OCI-LY7 (cell line): Measurements from ENCODE around the gene CCDC194. TPM values are rescaled to one million over a fixed set of nuclear protein-coding genes. Genes with fewer than 3 reads are reported as not detected.
A peak's percentile ranks its signal among the peaks of the same experiment; 100 is the strongest.

Source experiments
- BruUV-seq: library from RNA; stranded (reverse); fragments of 400-500 nt; replicated peaks from 2 replicates; lab custom pipeline; 2021; lab: Mats Ljungman, UMichigan
- CTCF ChIA-PET: fragments of 300-600 bp; sonication (Branson Sonifier 250); formaldehyde crosslinking; loops from one replicate; lab custom pipeline; 2022; ENCODE audit warnings: antibody characterized with exemption; ENCODE audit not compliant: unreplicated experiment; lab: Charles Lee
- POLR2A ChIA-PET: fragments of 300-600 bp; sonication (Branson Sonifier 250); formaldehyde crosslinking; loops from one replicate; lab custom pipeline; 2022; ENCODE audit warnings: antibody characterized with exemption; lab: Charles Lee
- DNase-seq: peaks from one replicate; pipeline ENCODE4 v3.0.0-alpha.2; 2015; ENCODE audit warnings: low spot score
- H2AFZ ChIP-seq: fragments of 200-600 bp; sonication (generic), shearing (Covaris generic); 2 replicates; pipeline ENCODE4 v1.6.1; 2014; ENCODE audit warnings: mild to moderate bottlenecking, antibody characterized with exemption, low read length, moderate library complexity
- H3K27ac ChIP-seq: fragments of 200-600 bp; sonication (generic); 2 replicates; pipeline ENCODE4 v1.5.1; 2014; ENCODE audit warnings: mixed run types, low read depth, mild to moderate bottlenecking, moderate library complexity, low read length, inconsistent platforms; ENCODE audit not compliant: poor library complexity, severe bottlenecking
- H3K36me3 ChIP-seq: fragments of 200-600 bp; sonication (generic); 2 replicates; pipeline ENCODE4 v1.6.1; 2014; ENCODE audit warnings: mild to moderate bottlenecking, antibody characterized with exemption, low read length, moderate library complexity, mixed read lengths; ENCODE audit not compliant: insufficient read depth
- H3K4me1 ChIP-seq: fragments of 200-600 bp; sonication (generic); 2 replicates; pipeline ENCODE4 v1.5.1; 2014; ENCODE audit warnings: mild to moderate bottlenecking, low read length; ENCODE audit not compliant: insufficient read depth, poor library complexity, severe bottlenecking
- H3K4me2 ChIP-seq: fragments of 200-600 bp; sonication (generic); 2 replicates; pipeline ENCODE4 v1.6.1; 2014; ENCODE audit warnings: mild to moderate bottlenecking, low read length
- H3K4me3 ChIP-seq: fragments of 200-600 bp; sonication (generic); 2 replicates; pipeline ENCODE4 v1.5.1; 2014; ENCODE audit warnings: mild to moderate bottlenecking, low read depth, low read length; ENCODE audit not compliant: poor library complexity, severe bottlenecking
- H3K79me2 ChIP-seq: fragments of 200-600 bp; sonication (generic); 2 replicates; pipeline ENCODE4 v1.6.1; 2016; ENCODE audit warnings: low read depth, mild to moderate bottlenecking, low read length, moderate library complexity, mixed read lengths; ENCODE audit not compliant: insufficient read depth
- H3K9me2 ChIP-seq: fragments of 200-600 bp; sonication (generic); 2 replicates; pipeline ENCODE4 v1.6.1; 2016; ENCODE audit warnings: mild to moderate bottlenecking, low read length, mixed read lengths; ENCODE audit not compliant: insufficient read depth
- H3K9me3 ChIP-seq: fragments of 200-600 bp; sonication (generic); 2 replicates; pipeline ENCODE4 v1.6.1; 2014; ENCODE audit warnings: mild to moderate bottlenecking, mixed run types, low read length, mixed read lengths
- H4K20me1 ChIP-seq: fragments of 200-600 bp; sonication (generic); 2 replicates; pipeline ENCODE4 v1.6.1; 2014; ENCODE audit warnings: mild to moderate bottlenecking, antibody characterized with exemption, low read length, moderate library complexity, mixed read lengths; ENCODE audit not compliant: insufficient read depth
- EZH2phosphoT487 ChIP-seq: fragments of 200-600 bp; sonication (generic); IDR thresholded peaks from 2 replicates; pipeline ENCODE4 v1.6.1; 2018; ENCODE audit warnings: low read depth, borderline replicate concordance, mild to moderate bottlenecking, mixed run types, antibody characterized with exemption, low read length, moderate library complexity, mixed read lengths
- intact Hi-C: fragments of 100-400 bp; cut with micrococcal nuclease; formaldehyde crosslinking; loops from one replicate; pipeline ENCODE4 v1.10.0; 2022; ENCODE audit not compliant: unreplicated experiment
- total RNA-seq, 2 experiments: library from RNA; depleted of rRNA in 1 of 2; stranded (reverse); fragments of >200 nt in 1 of 2; shearing (Covaris generic) in 1 of 2; gene quantifications; 2 replicates each; pipeline ENCODE4 v1.2.3, GENCODE V29; 2014 to 2022
- TF ChIP-seq, protein P1 (sequence below): fragments of 200-600 bp; sonication (generic); conservative IDR thresholded peaks from 2 replicates; pipeline ENCODE4 v1.5.1; 2014; ENCODE audit warnings: mild to moderate bottlenecking, antibody characterized with exemption, low read length, moderate library complexity, mixed read lengths

CCDC194 gene
- total RNA-seq, 2 experiments from 2014 or later = 2.4 to 8.8 TPM

DNA sequence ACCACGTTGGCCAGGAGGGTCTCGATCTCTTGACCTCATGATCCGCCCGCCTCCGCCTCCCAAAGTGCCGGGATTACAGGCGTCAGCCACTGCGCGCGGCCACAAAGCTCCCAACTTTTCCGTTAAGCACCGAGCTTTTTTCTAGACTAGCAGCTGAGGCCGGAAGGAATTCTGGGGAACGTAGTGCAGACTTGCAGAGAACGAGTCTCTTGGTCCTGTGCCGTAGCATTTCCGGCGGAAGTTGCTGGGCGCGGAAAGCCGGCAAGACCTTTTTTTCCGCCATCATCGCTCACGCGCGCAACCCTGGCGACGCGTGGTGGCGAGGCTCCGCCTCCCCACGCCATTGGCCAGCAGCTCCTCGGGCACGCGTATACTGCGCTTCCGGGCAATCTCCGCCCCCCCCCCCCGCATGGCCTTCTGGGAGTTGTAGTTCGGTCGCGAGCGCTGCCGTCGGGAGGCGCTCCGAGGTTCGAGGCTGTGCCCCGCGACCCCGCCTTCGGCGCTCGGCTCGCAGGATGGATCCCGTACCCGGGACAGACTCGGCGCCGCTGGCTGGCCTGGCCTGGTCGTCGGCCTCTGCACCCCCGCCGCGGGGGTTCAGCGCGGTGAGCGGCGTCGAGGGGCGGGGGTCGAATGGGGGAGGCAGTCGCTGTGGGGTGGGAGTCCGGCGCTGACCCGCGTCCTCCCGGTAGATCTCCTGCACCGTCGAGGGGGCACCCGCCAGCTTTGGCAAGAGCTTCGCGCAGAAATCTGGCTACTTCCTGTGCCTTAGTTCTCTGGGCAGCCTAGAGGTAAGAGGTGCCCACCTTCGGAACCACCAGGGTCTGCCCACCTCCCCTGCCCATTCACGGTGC is 25.9 kb upstream of the CCDC194 start, which contains the start of gene MVB12A:
TSS of gene MVB12A (plus strand) at position 427 of the 854 bp plus-strand sequence. CDS start at position 516, 89 bp downstream.
- Histone ChIP-seq H4K20me1 (no peaks in the 10 kb centered on the region), H3K79me2 (peaks cover 6% of the 10 kb centered on the region; the same call in 1 of the 2 replicates), H3K4me2 (peak within 1 kb of the TSS; percentile 82), H3K9me3 (no peaks in the 10 kb centered on the region), H3K36me3 (peaks cover 15% of the 10 kb centered on the region), H2AFZ (peak within 1 kb of the TSS; percentile 70; the same call in 1 of the 2 replicates), H3K9me2 (no peaks in the 10 kb centered on the region), H3K4me1 (peaks cover 28% of the 10 kb centered on the region), H3K4me3 (peak within 1 kb of the TSS; percentile 74), H3K27ac (peak within 1 kb of the TSS; percentile 68)
- intact Hi-C loops = no loop called here
- ChIA-PET CTCF (interaction anchor here (0.6 to 1.0 kb wide), 2 partner anchors 9 to 362 kb away, joined by 3 read pairs; no protein-coding TSS in a partner anchor), POLR2A (interaction anchor here (0.7 to 2.1 kb wide), 5 partner anchors 14 to 129 kb away, joined by 3 to 13 read pairs (median 4); partner anchors contain the start of gene BST2)
- TF ChIP-seq, protein P1, sequence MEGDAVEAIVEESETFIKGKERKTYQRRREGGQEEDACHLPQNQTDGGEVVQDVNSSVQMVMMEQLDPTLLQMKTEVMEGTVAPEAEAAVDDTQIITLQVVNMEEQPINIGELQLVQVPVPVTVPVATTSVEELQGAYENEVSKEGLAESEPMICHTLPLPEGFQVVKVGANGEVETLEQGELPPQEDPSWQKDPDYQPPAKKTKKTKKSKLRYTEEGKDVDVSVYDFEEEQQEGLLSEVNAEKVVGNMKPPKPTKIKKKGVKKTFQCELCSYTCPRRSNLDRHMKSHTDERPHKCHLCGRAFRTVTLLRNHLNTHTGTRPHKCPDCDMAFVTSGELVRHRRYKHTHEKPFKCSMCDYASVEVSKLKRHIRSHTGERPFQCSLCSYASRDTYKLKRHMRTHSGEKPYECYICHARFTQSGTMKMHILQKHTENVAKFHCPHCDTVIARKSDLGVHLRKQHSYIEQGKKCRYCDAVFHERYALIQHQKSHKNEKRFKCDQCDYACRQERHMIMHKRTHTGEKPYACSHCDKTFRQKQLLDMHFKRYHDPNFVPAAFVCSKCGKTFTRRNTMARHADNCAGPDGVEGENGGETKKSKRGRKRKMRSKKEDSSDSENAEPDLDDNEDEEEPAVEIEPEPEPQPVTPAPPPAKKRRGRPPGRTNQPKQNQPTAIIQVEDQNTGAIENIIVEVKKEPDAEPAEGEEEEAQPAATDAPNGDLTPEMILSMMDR = no peak
- no peak for TF ChIP-seq EZH2phosphoT487
- no TSS peak for BruUV-seq
- DNase-seq = peak; percentile 99

DNA sequence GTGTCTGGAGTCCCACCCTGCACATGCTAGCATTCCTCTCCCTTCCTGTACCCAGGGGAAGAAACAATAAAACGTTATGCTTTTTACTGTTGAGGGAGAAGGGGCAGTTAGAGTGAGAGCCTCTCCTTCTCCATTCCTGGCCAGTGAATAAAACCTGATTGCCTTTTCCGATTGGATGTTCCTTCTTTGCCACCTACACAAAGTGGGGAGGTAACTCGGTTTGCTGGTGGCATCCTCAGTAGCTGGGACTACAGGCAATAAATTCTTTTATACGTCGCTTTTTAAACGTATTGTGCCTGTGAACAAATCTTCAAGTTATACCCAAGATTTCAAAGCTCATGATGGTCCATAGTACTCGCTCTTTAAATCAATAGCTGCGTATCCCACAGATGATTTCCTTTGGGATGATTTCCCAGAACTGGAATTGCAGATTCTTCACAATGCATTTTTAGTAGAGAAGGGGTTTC is 25.2 kb upstream of the CCDC194 start:
- intact Hi-C loops = no loop called here
- peak overlapping the region; percentile 70; the same call in 1 of the 2 replicates for H2AFZ ChIP-seq
- no peaks in the 10 kb centered on the region for H4K20me1 ChIP-seq
- BruUV-seq = TSS peak; percentile 98
- DNase-seq = no peak
- H3K79me2 ChIP-seq = peaks cover 6% of the 10 kb centered on the region; the same call in 1 of the 2 replicates
- TF ChIP-seq EZH2phosphoT487 = no peak
- TF ChIP-seq, protein P1 = no peak
- H3K9me2 ChIP-seq = no peaks in the 10 kb centered on the region
- peak overlapping the region; percentile 74 for H3K4me3 ChIP-seq
- H3K9me3 ChIP-seq = no peaks in the 10 kb centered on the region
- H3K4me2 ChIP-seq = peak overlapping the region; percentile 82
- H3K4me1 ChIP-seq = peaks cover 21% of the 10 kb centered on the region
- ChIA-PET CTCF (interaction anchor here (0.6 to 1.0 kb wide), 2 partner anchors 9 to 363 kb away, joined by 3 read pairs; no protein-coding TSS in a partner anchor), POLR2A (interaction anchor here (0.7 to 2.1 kb wide), 5 partner anchors 13 to 128 kb away, joined by 3 to 13 read pairs (median 4); partner anchors contain the start of gene BST2)
- peak overlapping the region; percentile 68 for H3K27ac ChIP-seq
- peaks cover 21% of the 10 kb centered on the region for H3K36me3 ChIP-seq
